Measurements from ENCODE around the gene CYTH4.
A peak's percentile ranks its signal among the peaks of the same experiment; 100 is the strongest.

The CYTH4 gene

GRCh38 chr22:37329238-37330140 lies 47.2 kb downstream of the CYTH4 start:
- DNase-seq (ENCODE audit: low read depth): no peak

- peak; percentile 24 for DNase-seq (ENCODE audit: low read depth)
Measured at GRCh38 chr22:37330200-37331033, 48.1 kb downstream of the CYTH4 start.

- no peak for DNase-seq (ENCODE audit: low read depth)
Measured at GRCh38 chr22:37331034-37331428, 48.7 kb downstream of the CYTH4 start.

- DNase-seq (ENCODE audit: low read depth): no peak
Measured at GRCh38 chr22:37331856-37332536, 49.7 kb downstream of the CYTH4 start.

GRCh38 chr22:37333724-37334460 lies 51.6 kb downstream of the CYTH4 start:
- no peak for DNase-seq (ENCODE audit: low read depth)

GRCh38 chr22:37334461-37334858 lies 52.2 kb downstream of the CYTH4 start:
- no peak for DNase-seq (ENCODE audit: low read depth)

- no peak for DNase-seq (ENCODE audit: low read depth)
Measured at GRCh38 chr22:37334859-37335805, 52.8 kb downstream of the CYTH4 start.

- no peak for DNase-seq (ENCODE audit: low read depth)
Measured at GRCh38 chr22:37335806-37336199, 53.5 kb downstream of the CYTH4 start.

- DNase-seq (ENCODE audit: low read depth): no peak
Measured at GRCh38 chr22:37336579-37336978, 54.3 kb downstream of the CYTH4 start.

GRCh38 chr22:37337204-37337943 lies 55.1 kb downstream of the CYTH4 start:
- DNase-seq (ENCODE audit: low read depth): no peak

- no peak for DNase-seq (ENCODE audit: low read depth)
Measured at GRCh38 chr22:37338539-37339246, 56.4 kb downstream of the CYTH4 start.

- DNase-seq (ENCODE audit: low read depth): no peak
Measured at GRCh38 chr22:37340331-37341262, 58.3 kb downstream of the CYTH4 start.

GRCh38 chr22:37342065-37342464 lies 59.8 kb downstream of the CYTH4 start:
- no peak for DNase-seq (ENCODE audit: low read depth)

- DNase-seq (ENCODE audit: low read depth): no peak
Measured at GRCh38 chr22:37343348-37343747, 61.0 kb downstream of the CYTH4 start.

GRCh38 chr22:37343863-37344734 lies 61.8 kb downstream of the CYTH4 start:
- no peak for DNase-seq (ENCODE audit: low read depth)

- DNase-seq (ENCODE audit: low read depth): no peak
Measured at GRCh38 chr22:37344735-37345449, 62.6 kb downstream of the CYTH4 start.
